Umbilical cord (tissue), 2 donors: ENCODE data around the gene C10orf62. TPM values are rescaled to one million over a fixed set of nuclear protein-coding genes. Genes with fewer than 3 reads are reported as not detected.
"Not testable (repeated sequence)": the region's sequence is repeated elsewhere in the genome, so short reads cannot be mapped to it uniquely, and the experiment has no call there.

Experiments
- DNase-seq: peaks from one replicate; pipeline ENCODE4 v3.0.0-alpha.2; 2015; ENCODE audit warnings: low spot score
- total RNA-seq: library from RNA; depleted of rRNA; stranded (reverse); fragments of >200 nt; gene quantifications from one replicate; pipeline ENCODE4 v1.2.3, GENCODE V29; 2014; ENCODE audit warnings: low replicate concordance; ENCODE audit not compliant: insufficient read depth

The C10orf62 gene
- total RNA-seq, 1 donor from 2014 or later = 0.96 TPM

- no peak for DNase-seq
Observed at GRCh38 chr10:97627731-97628130, 38.2 kb downstream of the C10orf62 start.

GRCh38 chr10:97628228-97628627 is 38.7 kb downstream of the C10orf62 start:
- DNase-seq = no peak

- DNase-seq = no peak
Observed at GRCh38 chr10:97629289-97629688, 39.8 kb downstream of the C10orf62 start.

- DNase-seq = no peak
Observed at GRCh38 chr10:97631098-97631497, 41.6 kb downstream of the C10orf62 start.

GRCh38 chr10:97632949-97633884 is 43.7 kb downstream of the C10orf62 start, which contains the start of gene MORN4:
TSS of gene MORN4 (minus strand) at chr10:97633500. CDS start at chr10:97619653, 13,847 bp downstream.
- peak; percentile 95 for DNase-seq

GRCh38 chr10:97633921-97634320 is 44.4 kb downstream of the C10orf62 start:
- no peak for DNase-seq

GRCh38 chr10:97635577-97635976 is 46.1 kb downstream of the C10orf62 start:
- DNase-seq = no peak

- not testable (repeated sequence) for DNase-seq
Observed at GRCh38 chr10:97639090-97639489, 49.6 kb downstream of the C10orf62 start.

GRCh38 chr10:97640174-97640867 is 50.8 kb downstream of the C10orf62 start, which contains the start of gene PI4K2A:
TSS of gene PI4K2A (plus strand) at chr10:97640671. CDS start at chr10:97640743, 72 bp downstream.
- peak; percentile 100 for DNase-seq

Other genes starting within 250 kb of the C10orf62 start
- gene RRP12, start 188.4 kb upstream of the C10orf62 start, total RNA-seq = 9.6 TPM
- 165 TPM for gene PGAM1, start 163.5 kb upstream of the C10orf62 start, total RNA-seq
- gene EXOSC1, start 143.7 kb upstream of the C10orf62 start, total RNA-seq = 16.1 TPM
- gene ZDHHC16, start 143.5 kb upstream of the C10orf62 start, total RNA-seq = 35.9 TPM
- gene MMS19, start 91.3 kb upstream of the C10orf62 start, total RNA-seq = 66.2 TPM
- gene UBTD1, start 90.8 kb upstream of the C10orf62 start, total RNA-seq = 16.9 TPM
- not detected for gene ANKRD2, start 16.9 kb upstream of the C10orf62 start, total RNA-seq
- 5.1 TPM for gene HOGA1, start 5.3 kb upstream of the C10orf62 start, total RNA-seq
- gene MORN4, start 43.8 kb downstream of the C10orf62 start, total RNA-seq = 0.48 TPM
- gene PI4K2A, start 51.0 kb downstream of the C10orf62 start, total RNA-seq = 11.6 TPM
- 7.0 TPM for gene AVPI1, start 97.5 kb downstream of the C10orf62 start, total RNA-seq
- gene MARVELD1, start 124.0 kb downstream of the C10orf62 start, total RNA-seq = 29.1 TPM
- gene ZFYVE27, start 147.4 kb downstream of the C10orf62 start, total RNA-seq = 11.6 TPM
- gene SFRP5, start 182.3 kb downstream of the C10orf62 start, total RNA-seq = 0.48 TPM